ACC112 (cell line): Measurements from ENCODE around the gene LMF1.

ENCODE experiments used
- H2AFZ ChIP-seq: fragments of 200-600 bp; sonication (generic); one replicate; pipeline ENCODE4 v1.6.0; 2017; ENCODE audit warnings: antibody characterized with exemption, low read length; ENCODE audit not compliant: unreplicated experiment
- H3K27ac ChIP-seq: fragments of 200-600 bp; sonication (generic); 2 replicates; pipeline ENCODE4 v1.5.1; 2014; ENCODE audit warnings: low read depth, mild to moderate bottlenecking, antibody characterized with exemption, low read length, moderate library complexity
- H3K27me3 ChIP-seq: fragments of 200-600 bp; sonication (generic); 2 replicates; pipeline ENCODE4 v1.6.1; 2014; ENCODE audit warnings: mild to moderate bottlenecking, antibody characterized with exemption, low read length, moderate library complexity, mixed read lengths; ENCODE audit not compliant: insufficient read depth
- H3K36me3 ChIP-seq: fragments of 200-600 bp; sonication (generic); 2 replicates; pipeline ENCODE4 v1.6.1; 2016; ENCODE audit warnings: mild to moderate bottlenecking, antibody characterized with exemption, low read length, moderate library complexity, mixed read lengths; ENCODE audit not compliant: insufficient read depth
- H3K4me1 ChIP-seq: fragments of 200-600 bp; sonication (generic); one replicate; pipeline ENCODE4 v1.6.1; 2016; ENCODE audit warnings: low read length, mixed read lengths; ENCODE audit not compliant: insufficient read depth, unreplicated experiment, control insufficient read depth
- H3K4me3 ChIP-seq: fragments of 200-600 bp; sonication (generic); 2 replicates; pipeline ENCODE4 v1.5.1; 2014; ENCODE audit warnings: mild to moderate bottlenecking, low read depth, low read length
- H3K79me2 ChIP-seq: fragments of 200-600 bp; sonication (generic); one replicate; pipeline ENCODE4 v1.6.0; 2016; ENCODE audit warnings: low read length; ENCODE audit not compliant: control insufficient read depth, unreplicated experiment, insufficient read depth

The LMF1 gene

GRCh38 chr16:977896-978295 lies 7.1 kb upstream of the LMF1 start:
- Histone ChIP-seq H3K27me3 (peaks cover 25% of the 10 kb centered on the region), H3K27ac (no peak overlapping the region)

GRCh38 chr16:977081-977701 lies 6.4 kb upstream of the LMF1 start:
- Histone ChIP-seq H3K27ac (no peak overlapping the region), H3K79me2 (no peaks in the 10 kb centered on the region), H2AFZ (no peak overlapping the region), H3K36me3 (no peaks in the 10 kb centered on the region), H3K4me3 (no peak overlapping the region), H3K4me1 (no peaks in the 10 kb centered on the region), H3K27me3 (peaks cover 18% of the 10 kb centered on the region)

More at GRCh38 chr16:977896-978295, 7.1 kb upstream of the LMF1 start:
- Histone ChIP-seq H3K4me1 (no peaks in the 10 kb centered on the region), H3K4me3 (no peak overlapping the region), H3K79me2 (no peaks in the 10 kb centered on the region), H3K36me3 (no peaks in the 10 kb centered on the region), H2AFZ (no peak overlapping the region)

- Histone ChIP-seq H3K27me3 (peaks cover 13% of the 10 kb centered on the region; the same call in 1 of the 2 replicates), H2AFZ (no peak overlapping the region), H3K79me2 (no peaks in the 10 kb centered on the region), H3K36me3 (no peaks in the 10 kb centered on the region), H3K27ac (no peak overlapping the region), H3K4me1 (no peaks in the 10 kb centered on the region), H3K4me3 (no peak overlapping the region)
These were observed 5.7 kb upstream of the LMF1 start for GRCh38 chr16:976389-976931.

DNA sequence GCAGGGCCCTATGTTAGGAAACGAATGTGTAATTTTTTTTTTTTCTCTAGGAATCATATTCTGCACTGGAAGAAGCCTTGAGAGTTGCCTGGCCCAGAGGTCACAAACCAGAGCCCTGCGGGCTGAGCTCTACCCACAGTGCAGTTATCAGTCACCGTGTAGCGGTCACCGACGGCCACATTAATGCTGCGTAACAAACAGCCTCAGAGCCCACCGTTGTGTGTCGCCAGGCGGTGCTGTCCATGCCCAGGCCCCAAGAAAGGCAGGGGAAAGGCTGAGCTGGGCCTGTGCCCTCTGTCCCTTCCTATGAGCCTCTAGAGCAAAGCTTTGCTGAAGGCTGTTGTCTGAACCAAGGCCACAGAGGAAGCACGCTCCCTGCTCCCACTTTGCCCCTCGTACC lies 4.5 kb upstream of the LMF1 start:
- Histone ChIP-seq H3K27ac (no peak overlapping the region), H2AFZ (no peak overlapping the region), H3K4me3 (no peak overlapping the region), H3K27me3 (peaks cover 6% of the 10 kb centered on the region; the same call in 1 of the 2 replicates), H3K4me1 (no peaks in the 10 kb centered on the region), H3K79me2 (no peaks in the 10 kb centered on the region), H3K36me3 (no peaks in the 10 kb centered on the region)

- Histone ChIP-seq H3K27me3 (peaks cover under 1% of the 10 kb centered on the region; the same call in 1 of the 2 replicates), H3K79me2 (peaks cover 1% of the 10 kb centered on the region), H3K27ac (no peak overlapping the region), H2AFZ (no peak overlapping the region), H3K36me3 (no peaks in the 10 kb centered on the region), H3K4me3 (no peak overlapping the region), H3K4me1 (peaks cover 2% of the 10 kb centered on the region)
These were observed 4.0 kb upstream of the LMF1 start for GRCh38 chr16:974611-975261.

DNA sequence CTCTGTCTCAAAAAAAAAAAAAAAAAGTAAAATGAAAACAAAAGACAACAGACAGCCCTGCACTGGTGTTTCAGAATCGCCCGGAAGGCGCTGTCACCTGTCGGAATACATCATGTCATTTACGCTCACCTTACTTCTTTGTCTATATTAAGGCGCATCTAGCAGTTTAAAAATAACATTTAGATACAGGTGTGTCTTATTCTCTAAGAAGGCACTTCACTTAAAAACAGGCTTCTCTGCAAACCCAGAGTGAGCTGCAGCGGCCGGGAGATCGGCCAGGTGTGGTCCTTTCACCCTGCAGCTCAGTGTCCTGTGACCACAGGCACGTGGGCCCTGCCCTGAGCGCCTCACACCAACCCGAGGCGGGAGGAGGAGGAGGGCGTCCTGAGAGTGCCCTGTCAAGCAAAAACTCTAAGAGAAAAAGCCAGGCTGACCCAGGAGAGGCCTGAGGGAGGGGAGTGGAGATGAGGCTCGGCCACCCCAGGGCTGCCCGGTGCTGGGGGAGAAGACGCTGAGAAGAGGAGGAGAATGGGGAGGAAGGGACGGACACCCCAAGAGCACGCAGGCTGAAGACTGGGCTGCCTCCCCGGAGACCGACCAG lies 3.3 kb upstream of the LMF1 start:
- Histone ChIP-seq H3K27ac (no peak overlapping the region), H2AFZ (no peak overlapping the region), H3K79me2 (peaks cover 7% of the 10 kb centered on the region), H3K27me3 (no peaks in the 10 kb centered on the region), H3K4me3 (no peak overlapping the region), H3K36me3 (no peaks in the 10 kb centered on the region), H3K4me1 (peaks cover 7% of the 10 kb centered on the region)

- Histone ChIP-seq H3K4me1 (peaks cover 7% of the 10 kb centered on the region), H2AFZ (no peak overlapping the region), H3K27me3 (no peaks in the 10 kb centered on the region), H3K27ac (no peak overlapping the region), H3K36me3 (0 out of 2 replicates have a peak, but pooled peaks cover 4% of the 10 kb centered on the region), H3K4me3 (no peak overlapping the region), H3K79me2 (peaks cover 9% of the 10 kb centered on the region)
These were observed 2.6 kb upstream of the LMF1 start for GRCh38 chr16:973366-973765.

- Histone ChIP-seq H3K36me3 (0 out of 2 replicates have a peak, but pooled peaks cover 9% of the 10 kb centered on the region), H3K27me3 (no peaks in the 10 kb centered on the region), H3K4me1 (peaks cover 7% of the 10 kb centered on the region)
These were observed 1.7 kb upstream of the LMF1 start for GRCh38 chr16:972316-973002.

DNA sequence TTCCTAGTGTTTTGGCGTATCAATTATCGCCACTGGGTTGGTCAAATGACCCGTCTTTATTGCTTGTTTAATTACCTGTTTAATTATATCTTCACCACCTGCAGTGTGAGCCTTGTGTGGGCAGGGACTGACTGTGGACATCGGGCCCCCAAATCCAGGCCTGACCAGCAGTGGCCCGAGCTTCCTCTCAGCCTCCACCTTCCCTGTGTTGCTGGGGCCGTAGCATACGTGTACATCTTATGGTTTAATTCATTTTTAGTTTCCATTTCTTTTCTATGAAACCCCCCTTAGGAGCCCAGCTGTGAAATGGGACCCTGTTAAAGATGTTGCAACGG lies 1.2 kb upstream of the LMF1 start:
- Histone ChIP-seq H3K4me3 (no peak overlapping the region), H3K27ac (no peak overlapping the region), H3K79me2 (peaks cover 9% of the 10 kb centered on the region), H3K27me3 (no peaks in the 10 kb centered on the region), H3K36me3 (peaks cover 14% of the 10 kb centered on the region; the same call in 1 of the 2 replicates), H3K4me1 (peaks cover 7% of the 10 kb centered on the region), H2AFZ (no peak overlapping the region)

More at GRCh38 chr16:972316-973002, 1.7 kb upstream of the LMF1 start:
- no peak overlapping the region for H3K27ac ChIP-seq
- peaks cover 9% of the 10 kb centered on the region for H3K79me2 ChIP-seq
- H3K4me3 ChIP-seq = no peak overlapping the region
- no peak overlapping the region for H2AFZ ChIP-seq

DNA sequence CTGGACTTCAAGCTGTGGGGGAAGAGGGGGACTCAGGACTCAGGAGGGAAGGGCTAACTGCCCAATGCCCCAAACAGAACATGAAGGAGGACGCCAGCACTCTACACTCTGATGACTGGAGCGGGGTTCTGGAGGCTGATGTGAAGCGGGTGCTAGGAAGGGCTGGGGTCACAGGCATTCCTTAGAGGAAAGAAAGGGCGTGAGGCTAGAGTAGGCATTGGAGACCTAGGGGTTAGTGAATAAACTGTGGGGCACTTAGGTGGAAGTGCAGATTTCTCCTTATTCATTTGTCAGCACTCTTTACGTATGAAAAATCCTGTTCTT lies 760 bp upstream of the LMF1 start:
- Histone ChIP-seq H3K4me3 (no peak overlapping the region), H2AFZ (no peak overlapping the region), H3K27me3 (no peaks in the 10 kb centered on the region), H3K79me2 (peaks cover 9% of the 10 kb centered on the region), H3K27ac (no peak overlapping the region), H3K4me1 (peaks cover 7% of the 10 kb centered on the region), H3K36me3 (peaks cover 18% of the 10 kb centered on the region; the same call in 1 of the 2 replicates)
